GM18873 (cell line): ENCODE results near the gene MEP1A.
"Not testable (repeated sequence)": the region's sequence is repeated elsewhere in the genome, so short reads cannot be mapped to it uniquely, and the experiment has no call there.

Experiments
- ATAC-seq: cut with Tn5 transposase; IDR thresholded peaks from one replicate; pipeline ENCODE4 v1.9.1; 2021; ENCODE audit warnings: mild to moderate bottlenecking, moderate library complexity, moderate number of reproducible peaks; ENCODE audit not compliant: unreplicated experiment, low FRiP score

Gene MEP1A

GRCh38 chr6:46793138-46793537 lies at the start of gene MEP1A:
TSS of gene MEP1A (plus strand) at chr6:46793389. CDS start at chr6:46793399, 10 bp downstream.
- no peak for ATAC-seq

- ATAC-seq = no peak
Measured at GRCh38 chr6:46743425-46744158, 49.6 kb upstream of the MEP1A start.

- not testable (repeated sequence) for ATAC-seq
Measured at GRCh38 chr6:46744159-46744725, 48.9 kb upstream of the MEP1A start.

- no peak for ATAC-seq
Measured at GRCh38 chr6:46745973-46746372, 47.2 kb upstream of the MEP1A start.

GRCh38 chr6:46746696-46747095 lies 46.5 kb upstream of the MEP1A start, which contains the start of gene ANKRD66:
TSS of gene ANKRD66 (plus strand) at chr6:46746933. CDS start at chr6:46751949, 5,016 bp downstream.
- no peak for ATAC-seq

- ATAC-seq = no peak
Measured at GRCh38 chr6:46748940-46749503, 44.2 kb upstream of the MEP1A start.

- ATAC-seq = no peak
Measured at GRCh38 chr6:46749731-46750130, 43.5 kb upstream of the MEP1A start.

- ATAC-seq = no peak
Measured at GRCh38 chr6:46751658-46752057, 41.5 kb upstream of the MEP1A start.

GRCh38 chr6:46755865-46756264 lies 37.3 kb upstream of the MEP1A start:
- ATAC-seq = no peak

- no peak for ATAC-seq
Measured at GRCh38 chr6:46756469-46757213, 36.5 kb upstream of the MEP1A start.

- ATAC-seq = no peak
Measured at GRCh38 chr6:46757214-46757596, 36.0 kb upstream of the MEP1A start.

GRCh38 chr6:46758960-46759753 lies 34.0 kb upstream of the MEP1A start:
- no peak for ATAC-seq

GRCh38 chr6:46760925-46761324 lies 32.3 kb upstream of the MEP1A start:
- ATAC-seq = no peak

- ATAC-seq = no peak
Measured at GRCh38 chr6:46763466-46763865, 29.7 kb upstream of the MEP1A start.

GRCh38 chr6:46764280-46764679 lies 28.9 kb upstream of the MEP1A start:
- ATAC-seq = not testable (repeated sequence)

GRCh38 chr6:46764961-46765360 lies 28.2 kb upstream of the MEP1A start:
- ATAC-seq = no peak

- ATAC-seq = no peak
Measured at GRCh38 chr6:46772016-46772415, 21.2 kb upstream of the MEP1A start.

GRCh38 chr6:46772762-46773161 lies 20.4 kb upstream of the MEP1A start:
- ATAC-seq = no peak

GRCh38 chr6:46773201-46773855 lies 19.9 kb upstream of the MEP1A start:
- ATAC-seq = no peak

GRCh38 chr6:46774736-46775135 lies 18.5 kb upstream of the MEP1A start:
- ATAC-seq = not testable (repeated sequence)
